Lung (tissue), 12 donors: ENCODE measurements around the gene RBM10. TPM values are rescaled to one million over a fixed set of nuclear protein-coding genes. Genes with fewer than 3 reads are reported as not detected.

ENCODE experiments used
- ATAC-seq: fragments of 200-7000 bp; cut with Tn5 transposase; one replicate; pipeline ENCODE4 v1.9.1; 2020; ENCODE audit warnings: moderate number of reproducible peaks; ENCODE audit not compliant: insufficient read depth, low FRiP score
- DNase-seq, 3 donors: peaks; one replicate each; pipeline ENCODE4 v3.0.0-alpha.2; 2013 to 2017
- H3K27ac ChIP-seq, 2 donors: one replicate each; pipeline ENCODE4 v1.5.1; 2013; ENCODE audit warnings: mild to moderate bottlenecking in 2 of 2, moderate library complexity in 2 of 2, control low read depth in 1 of 2, inconsistent platforms in 1 of 2, low read depth in 1 of 2, low read length in 1 of 2
- H3K27me3 ChIP-seq, 3 donors: one replicate each; pipeline ENCODE4 v1.5.1; 2013; ENCODE audit warnings: low read length in 2 of 3; ENCODE audit not compliant: control insufficient read depth in 3 of 3, insufficient read depth in 3 of 3
- H3K36me3 ChIP-seq, 4 donors: one replicate each; pipeline ENCODE4 v1.5.1; 2013; ENCODE audit warnings: low read length in 4 of 4, mild to moderate bottlenecking in 1 of 4, moderate library complexity in 1 of 4; ENCODE audit not compliant: control insufficient read depth in 4 of 4, insufficient read depth in 4 of 4
- H3K4me1 ChIP-seq, 5 donors: one replicate each; pipeline ENCODE4 v1.5.1; 2013; ENCODE audit warnings: low read length in 5 of 5, mild to moderate bottlenecking in 2 of 5, moderate library complexity in 1 of 5; ENCODE audit not compliant: control insufficient read depth in 5 of 5, insufficient read depth in 5 of 5
- H3K4me3 ChIP-seq: one replicate; pipeline ENCODE4 v1.5.1; 2013; ENCODE audit warnings: mild to moderate bottlenecking, control low read depth, moderate library complexity
- H3K9ac ChIP-seq, 2 donors: one replicate each; pipeline ENCODE4 v1.5.1; 2013; ENCODE audit warnings: low read length in 2 of 2, control low read depth in 1 of 2; ENCODE audit not compliant: insufficient read depth in 1 of 2
- H3K9me3 ChIP-seq, 4 donors: one replicate each; pipeline ENCODE4 v1.5.1; 2013; ENCODE audit warnings: low read length in 3 of 4, mild to moderate bottlenecking in 1 of 4, moderate library complexity in 1 of 4; ENCODE audit not compliant: control insufficient read depth in 4 of 4, insufficient read depth in 3 of 4
- WGBS, 2 donors: extraction: QIAGEN DNeasy Blood & Tissue Kit; methylation state at CpG; one replicate each; pipeline ENCODE4 v1.1.7; 2013; 5-methylcytosine and 5-hydroxymethylcytosine counted together
- polyA plus RNA-seq, 2 donors: library from polyadenylated mRNA; stranded (reverse); fragments of 200-250 nt; gene quantifications; one replicate each; pipeline ENCODE4 v1.2.1, GENCODE V29; 2013
- total RNA-seq, 2 donors: library from RNA; depleted of rRNA in 1 of 2; stranded (reverse); fragments of >200 nt in 1 of 2; gene quantifications; one replicate each; pipeline ENCODE4 v1.2.1, GENCODE V29; 2014 to 2021
- TF ChIP-seq, protein P1 (sequence below): IDR thresholded peaks from 2 replicates; pipeline ENCODE4 v1.5.1; 2012; ENCODE audit warnings: mild to moderate bottlenecking; ENCODE audit errors: control extremely low read depth, extremely low read depth
- donor health status: control.
- donor health status: control.
- donor health status: Bipolar disorder and iron deficiency.
- donor health status: healthy.
- donor health status: DM: yes; HTN: yes; CAD: no.

RBM10 gene
- total and polyA plus RNA-seq, 4 donors = 22.2 to 38.6 (median 30.5) TPM

DNA sequence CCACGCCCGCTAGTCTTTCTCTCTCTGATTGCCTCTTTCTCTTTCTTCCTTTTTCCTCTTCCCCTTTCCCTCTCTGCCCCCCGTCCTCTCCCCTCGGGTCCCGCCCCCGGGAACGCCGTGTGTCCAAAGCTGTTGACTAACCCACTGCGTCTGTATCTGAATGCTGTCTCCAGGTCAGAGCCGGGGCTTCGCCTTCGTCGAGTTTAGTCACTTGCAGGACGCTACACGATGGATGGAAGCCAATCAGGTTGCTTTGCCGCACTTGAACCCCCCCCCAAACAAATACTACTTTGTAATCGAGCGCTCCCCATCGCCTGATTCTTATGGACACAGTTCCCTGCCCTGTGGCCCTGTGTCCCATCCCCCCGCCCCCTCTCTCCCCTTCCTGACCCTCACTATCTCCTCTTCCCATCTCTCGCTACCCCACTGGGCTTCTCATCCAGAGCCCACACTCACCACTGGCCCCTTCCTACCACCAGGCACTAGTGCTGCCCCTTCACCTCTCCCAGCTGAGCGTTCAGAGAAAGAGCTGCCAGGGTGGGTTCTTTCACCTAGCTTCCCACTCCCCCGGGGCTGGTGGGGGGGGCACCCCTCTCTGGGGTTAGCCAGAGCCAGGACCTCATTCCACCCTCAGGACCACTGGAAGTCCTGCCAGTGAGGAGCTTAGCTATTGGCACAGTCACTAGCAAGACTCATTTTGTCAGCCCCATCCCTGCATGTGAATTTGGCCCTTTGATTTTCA is 30.0 kb downstream of the RBM10 start:
- peaks cover 0 to 34% (median 3%) of the 10 kb centered on the region in 3 donors for H3K27me3 ChIP-seq
- peaks cover 3 to 49% (median 13%) of the 10 kb centered on the region in 4 donors for H3K36me3 ChIP-seq
- H3K9me3 ChIP-seq = peaks cover 0 to 2% (median 0%) of the 10 kb centered on the region in 4 donors
- no peak overlapping the region for H3K9ac ChIP-seq
- DNase-seq (peak in 1 of 3 donors; percentile 7), ATAC-seq (no peak)
- H3K27ac ChIP-seq = no peak overlapping the region
- TF ChIP-seq, protein P1, sequence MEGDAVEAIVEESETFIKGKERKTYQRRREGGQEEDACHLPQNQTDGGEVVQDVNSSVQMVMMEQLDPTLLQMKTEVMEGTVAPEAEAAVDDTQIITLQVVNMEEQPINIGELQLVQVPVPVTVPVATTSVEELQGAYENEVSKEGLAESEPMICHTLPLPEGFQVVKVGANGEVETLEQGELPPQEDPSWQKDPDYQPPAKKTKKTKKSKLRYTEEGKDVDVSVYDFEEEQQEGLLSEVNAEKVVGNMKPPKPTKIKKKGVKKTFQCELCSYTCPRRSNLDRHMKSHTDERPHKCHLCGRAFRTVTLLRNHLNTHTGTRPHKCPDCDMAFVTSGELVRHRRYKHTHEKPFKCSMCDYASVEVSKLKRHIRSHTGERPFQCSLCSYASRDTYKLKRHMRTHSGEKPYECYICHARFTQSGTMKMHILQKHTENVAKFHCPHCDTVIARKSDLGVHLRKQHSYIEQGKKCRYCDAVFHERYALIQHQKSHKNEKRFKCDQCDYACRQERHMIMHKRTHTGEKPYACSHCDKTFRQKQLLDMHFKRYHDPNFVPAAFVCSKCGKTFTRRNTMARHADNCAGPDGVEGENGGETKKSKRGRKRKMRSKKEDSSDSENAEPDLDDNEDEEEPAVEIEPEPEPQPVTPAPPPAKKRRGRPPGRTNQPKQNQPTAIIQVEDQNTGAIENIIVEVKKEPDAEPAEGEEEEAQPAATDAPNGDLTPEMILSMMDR = no peak
- WGBS, 2 donors = 84 to 96% methylated on average over 16 to 23 of the region's 23 CpGs
- no peak overlapping the region for H3K4me3 ChIP-seq
- H3K4me1 ChIP-seq = no peaks in the 10 kb centered on the region

DNA sequence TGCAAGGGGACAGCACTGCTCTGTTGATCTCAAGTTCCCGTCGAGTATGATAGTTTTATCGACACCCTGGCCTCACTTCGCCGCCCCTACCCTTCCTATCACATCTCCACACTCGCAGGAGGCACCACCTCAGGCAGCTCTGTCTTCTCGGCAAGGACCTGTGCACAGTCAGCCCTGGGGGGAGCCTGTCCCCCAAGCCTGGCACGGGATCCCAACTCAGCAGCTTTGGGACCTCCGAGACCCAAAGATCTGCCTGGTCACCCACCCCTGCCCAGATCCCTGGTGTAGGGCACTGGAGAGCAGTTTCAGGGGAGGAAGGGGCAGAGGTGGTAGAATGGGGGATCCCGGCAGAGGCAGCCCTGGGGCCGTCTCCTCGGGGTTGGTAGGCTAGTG is 30.6 kb downstream of the RBM10 start:
- WGBS, 2 donors = 92 to 97% methylated on average over 9 to 12 of the region's 12 CpGs
- no peak for ATAC-seq
- Histone ChIP-seq H3K27ac (no peak overlapping the region), H3K9me3 (peaks cover 0 to 2% (median 0%) of the 10 kb centered on the region in 4 donors), H3K36me3 (peaks cover 3 to 48% (median 13%) of the 10 kb centered on the region in 4 donors), H3K4me1 (no peaks in the 10 kb centered on the region), H3K9ac (no peak overlapping the region), H3K27me3 (peaks cover 0 to 38% (median 3%) of the 10 kb centered on the region in 3 donors), H3K4me3 (no peak overlapping the region)
- DNase-seq = no peak
- TF ChIP-seq, protein P1 = no peak

DNA sequence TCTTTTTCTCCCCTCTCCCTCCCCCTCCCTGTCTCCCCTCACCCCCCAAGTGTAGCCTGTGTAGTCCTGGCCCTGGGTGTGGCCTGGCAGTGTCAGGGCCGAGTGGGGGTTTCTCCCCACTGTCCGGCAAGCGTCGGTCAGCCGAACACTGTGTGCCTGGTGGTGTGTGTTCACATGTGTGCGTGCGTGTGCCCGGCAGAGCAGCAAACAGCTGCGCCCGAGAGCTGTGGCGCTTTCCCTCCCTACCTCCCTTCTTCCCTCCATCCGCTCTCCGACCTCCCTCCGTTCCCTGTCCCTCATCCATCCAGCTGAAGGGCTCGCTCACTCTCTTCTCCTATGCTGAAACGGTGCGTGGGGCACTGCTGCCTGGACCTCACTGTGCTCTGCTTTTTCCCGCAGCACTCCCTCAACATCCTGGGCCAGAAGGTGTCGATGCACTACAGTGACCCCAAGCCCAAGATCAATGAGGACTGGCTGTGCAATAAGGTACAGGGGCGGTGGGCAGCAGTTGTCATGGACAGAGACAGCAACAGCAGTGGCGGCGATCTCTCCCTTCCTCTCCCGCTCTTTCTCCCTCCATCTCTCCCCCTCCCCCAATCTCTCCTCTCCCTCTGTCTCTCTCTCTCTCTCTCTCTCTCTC is 31.2 kb downstream of the RBM10 start:
- no peak overlapping the region for H3K9ac ChIP-seq
- TF ChIP-seq, protein P1 = no peak
- H3K27me3 ChIP-seq = peaks cover 0 to 42% (median 3%) of the 10 kb centered on the region in 3 donors
- no peaks in the 10 kb centered on the region for H3K4me1 ChIP-seq
- H3K36me3 ChIP-seq = peaks cover 2 to 46% (median 13%) of the 10 kb centered on the region in 4 donors
- peaks cover 0 to 2% (median 0%) of the 10 kb centered on the region in 4 donors for H3K9me3 ChIP-seq
- no peak overlapping the region for H3K27ac ChIP-seq
- ATAC-seq = no peak
- no peak overlapping the region for H3K4me3 ChIP-seq
- peak in 1 of 3 donors; percentile 7 for DNase-seq
- 82 to 95% methylated on average over 15 to 23 of the region's 23 CpGs for WGBS, 2 donors
